ENCODE results near the gene PATE4. TPM values are rescaled to one million over a fixed set of nuclear protein-coding genes. Genes with fewer than 3 reads are reported as not detected.

Gene PATE4, protein sequence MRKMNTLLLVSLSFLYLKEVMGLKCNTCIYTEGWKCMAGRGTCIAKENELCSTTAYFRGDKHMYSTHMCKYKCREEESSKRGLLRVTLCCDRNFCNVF
- not detected for total RNA-seq

GRCh38 chr11:125833016-125833415 lies at the start of gene PATE4:
PATE4 (plus strand) TSS chr11:125833316; CDS start chr11:125833360, 44 bp downstream.
- no peak for DNase-seq
- no peak within 1 kb of the TSS for H3K4me3 ChIP-seq
- no peaks in the 10 kb centered on the region for H3K9me3 ChIP-seq
- in situ Hi-C loops (cut with MboI; ENCODE audit: low sequenced_read_pairs in 4 of 4) = no loop called here
- H3K4me1 ChIP-seq = no peaks in the 10 kb centered on the region
- no peak for TF ChIP-seq POLR2A (IDR thresholded peaks at IDR 0.05)
- TF ChIP-seq, protein P1, sequence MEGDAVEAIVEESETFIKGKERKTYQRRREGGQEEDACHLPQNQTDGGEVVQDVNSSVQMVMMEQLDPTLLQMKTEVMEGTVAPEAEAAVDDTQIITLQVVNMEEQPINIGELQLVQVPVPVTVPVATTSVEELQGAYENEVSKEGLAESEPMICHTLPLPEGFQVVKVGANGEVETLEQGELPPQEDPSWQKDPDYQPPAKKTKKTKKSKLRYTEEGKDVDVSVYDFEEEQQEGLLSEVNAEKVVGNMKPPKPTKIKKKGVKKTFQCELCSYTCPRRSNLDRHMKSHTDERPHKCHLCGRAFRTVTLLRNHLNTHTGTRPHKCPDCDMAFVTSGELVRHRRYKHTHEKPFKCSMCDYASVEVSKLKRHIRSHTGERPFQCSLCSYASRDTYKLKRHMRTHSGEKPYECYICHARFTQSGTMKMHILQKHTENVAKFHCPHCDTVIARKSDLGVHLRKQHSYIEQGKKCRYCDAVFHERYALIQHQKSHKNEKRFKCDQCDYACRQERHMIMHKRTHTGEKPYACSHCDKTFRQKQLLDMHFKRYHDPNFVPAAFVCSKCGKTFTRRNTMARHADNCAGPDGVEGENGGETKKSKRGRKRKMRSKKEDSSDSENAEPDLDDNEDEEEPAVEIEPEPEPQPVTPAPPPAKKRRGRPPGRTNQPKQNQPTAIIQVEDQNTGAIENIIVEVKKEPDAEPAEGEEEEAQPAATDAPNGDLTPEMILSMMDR (IDR thresholded peaks at IDR 0.05 in 4 of 5, conservative IDR thresholded peaks at IDR 0.05 in 1 of 5) = no peak
- ATAC-seq = no peak
- H3K27me3 ChIP-seq = no peaks in the 10 kb centered on the region
- no peaks in the 10 kb centered on the region for H3K36me3 ChIP-seq
- H3K27ac ChIP-seq = no peak within 1 kb of the TSS
- intact Hi-C loops (cut with DNase I; ENCODE audit: low total_unique reads) = no loop called here

DNA sequence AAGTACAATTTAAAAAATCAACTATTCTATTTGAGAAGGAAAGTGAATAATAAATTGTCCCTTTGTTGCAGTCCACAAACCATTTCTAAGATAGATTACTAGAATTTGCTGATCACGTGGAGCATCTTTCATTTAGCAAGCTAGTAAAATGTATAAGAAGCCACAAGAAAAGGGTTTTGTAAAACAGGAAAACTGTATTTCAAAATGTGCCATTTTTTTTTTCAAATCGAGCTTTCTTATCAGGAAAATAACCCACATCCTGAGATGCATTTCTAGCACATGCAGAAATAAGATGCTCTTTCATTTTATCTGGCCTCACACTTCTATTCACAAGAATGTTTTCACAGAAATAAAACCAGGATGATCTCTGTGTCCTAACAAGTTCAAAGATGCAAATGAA lies 48.4 kb upstream of the PATE4 start:
- H3K4me3 ChIP-seq = no peak overlapping the region
- in situ Hi-C loops (cut with MboI; ENCODE audit: low sequenced_read_pairs in 4 of 4) = no loop called here
- TF ChIP-seq, protein P1 (IDR thresholded peaks at IDR 0.05 in 4 of 5, conservative IDR thresholded peaks at IDR 0.05 in 1 of 5) = no peak
- no peak for TF ChIP-seq POLR2A (IDR thresholded peaks at IDR 0.05)
- DNase-seq (no peak), ATAC-seq (no peak)
- no peak overlapping the region for H3K27ac ChIP-seq
- no peaks in the 10 kb centered on the region for H3K36me3 ChIP-seq
- no peaks in the 10 kb centered on the region for H3K4me1 ChIP-seq
- intact Hi-C loops (cut with DNase I; ENCODE audit: low total_unique reads) = no loop called here
- H3K9me3 ChIP-seq = no peaks in the 10 kb centered on the region
- no peaks in the 10 kb centered on the region for H3K27me3 ChIP-seq

GRCh38 chr11:125787827-125788226 lies 45.3 kb upstream of the PATE4 start, which contains the start of gene PATE3:
PATE3 (plus strand) TSS chr11:125788127; CDS start chr11:125788152, 25 bp downstream.
- Histone ChIP-seq H3K4me3 (no peak within 1 kb of the TSS), H3K27ac (no peak within 1 kb of the TSS), H3K36me3 (no peaks in the 10 kb centered on the region), H3K27me3 (no peaks in the 10 kb centered on the region), H3K9me3 (no peaks in the 10 kb centered on the region), H3K4me1 (no peaks in the 10 kb centered on the region)
- no peak for ATAC-seq
- in situ Hi-C loops (cut with MboI; ENCODE audit: low sequenced_read_pairs in 4 of 4) = no loop called here
- DNase-seq = no peak
- TF ChIP-seq, protein P1 (IDR thresholded peaks at IDR 0.05 in 4 of 5, conservative IDR thresholded peaks at IDR 0.05 in 1 of 5) = no peak
- no peak for TF ChIP-seq POLR2A (IDR thresholded peaks at IDR 0.05)
- intact Hi-C loops (cut with DNase I; ENCODE audit: low total_unique reads) = no loop called here

GRCh38 chr11:125790825-125791224 lies 42.3 kb upstream of the PATE4 start:
- Histone ChIP-seq H3K9me3 (peaks cover 0 to 4% (median 0%) of the 10 kb centered on the region in 3 donors), H3K4me3 (no peak overlapping the region), H3K27me3 (no peaks in the 10 kb centered on the region), H3K36me3 (no peaks in the 10 kb centered on the region), H3K27ac (no peak overlapping the region), H3K4me1 (no peaks in the 10 kb centered on the region)
- TF ChIP-seq, protein P1 (IDR thresholded peaks at IDR 0.05 in 4 of 5, conservative IDR thresholded peaks at IDR 0.05 in 1 of 5) = no peak
- no peak for TF ChIP-seq POLR2A (IDR thresholded peaks at IDR 0.05)
- in situ Hi-C loops (cut with MboI; ENCODE audit: low sequenced_read_pairs in 4 of 4) = no loop called here
- intact Hi-C loops (cut with DNase I; ENCODE audit: low total_unique reads) = no loop called here
- no peak for DNase-seq
- no peak for ATAC-seq

DNA sequence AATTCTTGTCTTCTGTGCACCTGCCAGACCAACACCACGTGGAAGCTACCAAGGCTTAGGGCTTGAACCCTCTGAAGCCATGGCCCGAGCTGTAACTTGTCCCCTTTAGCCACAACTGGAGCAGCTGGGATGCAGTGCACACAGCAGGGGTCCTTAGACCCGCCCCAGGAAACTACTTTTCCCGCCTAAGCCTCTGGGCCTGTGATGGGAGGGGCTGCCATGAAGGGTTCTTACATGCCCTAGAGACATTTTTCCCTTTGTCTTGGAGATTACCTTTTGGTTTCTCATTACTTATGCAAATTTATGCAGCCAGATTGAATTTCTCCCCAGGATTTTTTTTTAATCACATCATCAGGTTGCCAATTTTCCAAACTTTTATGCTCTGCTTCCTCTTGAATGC lies 35.5 kb upstream of the PATE4 start:
- intact Hi-C loops (cut with DNase I; ENCODE audit: low total_unique reads) (no loop called here), in situ Hi-C loops (cut with MboI; ENCODE audit: low sequenced_read_pairs in 4 of 4) (no loop called here)

More for the DNA sequence above, 35.5 kb upstream of the PATE4 start:
- DNase-seq = no peak
- Histone ChIP-seq H3K4me1 (no peaks in the 10 kb centered on the region), H3K27me3 (no peaks in the 10 kb centered on the region), H3K27ac (no peak overlapping the region), H3K4me3 (no peak overlapping the region), H3K36me3 (no peaks in the 10 kb centered on the region), H3K9me3 (peaks cover 0 to 4% (median 0%) of the 10 kb centered on the region in 3 donors)
- ATAC-seq = no peak
- TF ChIP-seq POLR2A (IDR thresholded peaks at IDR 0.05) = no peak
- TF ChIP-seq, protein P1 (IDR thresholded peaks at IDR 0.05 in 4 of 5, conservative IDR thresholded peaks at IDR 0.05 in 1 of 5) = no peak

Measured in gastrocnemius medialis (tissue), 4 donors.